Tibial artery (tissue), 4 donors: Measurements from ENCODE around the gene PRDM12.

ENCODE experiments used
- DNase-seq, 2 donors: peaks; one replicate each; pipeline ENCODE4 v3.0.0-alpha.2; 2019
- H3K27ac ChIP-seq, 2 donors: fragments of 200-600 bp; sonication (generic) in 1 of 2; 1 replicate in 1 of 2; 2 replicates in 1 of 2; pipeline ENCODE4 v1.5.1; 2018 to 2019; ENCODE audit warnings: mild to moderate bottlenecking in 1 of 2
- H3K27me3 ChIP-seq, 2 donors: fragments of 200-600 bp; sonication (generic) in 1 of 2; one replicate each; pipeline versions ENCODE4 v1.5.1 to v1.6.0; 2016 to 2019
- H3K36me3 ChIP-seq, 3 donors: fragments of 200-600 bp; sonication (generic) in 2 of 3; one replicate each; pipeline ENCODE4 v1.5.1; 2016 to 2019; ENCODE audit warnings: mild to moderate bottlenecking in 2 of 3
- H3K4me1 ChIP-seq, 4 donors: fragments of 200-600 bp; sonication (generic) in 2 of 4; 1 replicate in 3 of 4; 2 replicates in 1 of 4; pipeline ENCODE4 v1.5.1; 2016 to 2019
- H3K4me3 ChIP-seq, 2 donors: fragments of 200-600 bp; sonication (generic) in 1 of 2; 1 replicate in 1 of 2; 2 replicates in 1 of 2; pipeline ENCODE4 v1.5.1; 2018 to 2019; ENCODE audit warnings: mild to moderate bottlenecking in 2 of 2
- H3K9me3 ChIP-seq, 3 donors: fragments of 200-600 bp; sonication (generic) in 1 of 3; one replicate each; pipeline ENCODE4 v1.5.1; 2016 to 2019
- intact Hi-C: fragments of 100-400 bp; cut with DNase I; formaldehyde crosslinking; loops from one replicate; pipeline ENCODE4 v1.15.0; 2023; ENCODE audit warnings: low total_unique reads
- TF ChIP-seq, protein P1 (sequence below), 2 experiments: fragments of 200-600 bp in 1 of 2; fragments of 450-650 bp in 1 of 2; IDR thresholded peaks; one replicate each; pipeline ENCODE4 v1.5.1; 2017 to 2019; ENCODE audit warnings: antibody characterized with exemption in 2 of 2, mild to moderate bottlenecking in 1 of 2, moderate library complexity in 1 of 2

Gene PRDM12

GRCh38 chr9:130728721-130729120 lies 64.3 kb downstream of the PRDM12 start:
- TF ChIP-seq, protein P1, sequence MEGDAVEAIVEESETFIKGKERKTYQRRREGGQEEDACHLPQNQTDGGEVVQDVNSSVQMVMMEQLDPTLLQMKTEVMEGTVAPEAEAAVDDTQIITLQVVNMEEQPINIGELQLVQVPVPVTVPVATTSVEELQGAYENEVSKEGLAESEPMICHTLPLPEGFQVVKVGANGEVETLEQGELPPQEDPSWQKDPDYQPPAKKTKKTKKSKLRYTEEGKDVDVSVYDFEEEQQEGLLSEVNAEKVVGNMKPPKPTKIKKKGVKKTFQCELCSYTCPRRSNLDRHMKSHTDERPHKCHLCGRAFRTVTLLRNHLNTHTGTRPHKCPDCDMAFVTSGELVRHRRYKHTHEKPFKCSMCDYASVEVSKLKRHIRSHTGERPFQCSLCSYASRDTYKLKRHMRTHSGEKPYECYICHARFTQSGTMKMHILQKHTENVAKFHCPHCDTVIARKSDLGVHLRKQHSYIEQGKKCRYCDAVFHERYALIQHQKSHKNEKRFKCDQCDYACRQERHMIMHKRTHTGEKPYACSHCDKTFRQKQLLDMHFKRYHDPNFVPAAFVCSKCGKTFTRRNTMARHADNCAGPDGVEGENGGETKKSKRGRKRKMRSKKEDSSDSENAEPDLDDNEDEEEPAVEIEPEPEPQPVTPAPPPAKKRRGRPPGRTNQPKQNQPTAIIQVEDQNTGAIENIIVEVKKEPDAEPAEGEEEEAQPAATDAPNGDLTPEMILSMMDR (IDR thresholded peaks at IDR 0.05) = no peak
- H3K4me1 ChIP-seq = peaks cover 0 to 11% (median 0%) of the 10 kb centered on the region in 4 donors
- H3K27me3 ChIP-seq = no peaks in the 10 kb centered on the region
- no peak overlapping the region for H3K27ac ChIP-seq
- intact Hi-C loops = no loop called here
- H3K4me3 ChIP-seq = no peak overlapping the region
- no peaks in the 10 kb centered on the region for H3K9me3 ChIP-seq
- no peak for DNase-seq
- no peaks in the 10 kb centered on the region for H3K36me3 ChIP-seq

DNA sequence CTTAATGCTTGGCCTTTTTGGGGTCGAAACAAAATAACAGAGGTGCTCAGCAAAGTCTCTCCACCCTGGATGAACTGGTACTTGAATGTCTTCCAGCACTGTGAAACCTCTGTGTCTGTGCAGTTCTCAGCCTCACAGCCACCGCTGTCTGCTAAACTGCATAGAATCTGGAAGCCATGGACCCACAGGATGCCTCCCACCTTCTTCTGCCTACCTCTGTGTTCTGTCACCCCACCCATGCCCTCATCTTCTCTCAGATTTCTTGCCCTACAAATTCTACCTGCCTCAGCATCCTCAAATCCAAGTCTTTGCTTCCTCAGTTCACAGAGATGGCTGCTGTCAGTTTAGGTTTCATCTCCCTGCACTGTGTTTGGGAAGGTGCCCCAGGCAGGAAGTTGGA lies 64.8 kb downstream of the PRDM12 start:
- H3K4me3 ChIP-seq = no peak overlapping the region
- intact Hi-C loops = no loop called here
- TF ChIP-seq, protein P1 (IDR thresholded peaks at IDR 0.05) = no peak

DNA sequence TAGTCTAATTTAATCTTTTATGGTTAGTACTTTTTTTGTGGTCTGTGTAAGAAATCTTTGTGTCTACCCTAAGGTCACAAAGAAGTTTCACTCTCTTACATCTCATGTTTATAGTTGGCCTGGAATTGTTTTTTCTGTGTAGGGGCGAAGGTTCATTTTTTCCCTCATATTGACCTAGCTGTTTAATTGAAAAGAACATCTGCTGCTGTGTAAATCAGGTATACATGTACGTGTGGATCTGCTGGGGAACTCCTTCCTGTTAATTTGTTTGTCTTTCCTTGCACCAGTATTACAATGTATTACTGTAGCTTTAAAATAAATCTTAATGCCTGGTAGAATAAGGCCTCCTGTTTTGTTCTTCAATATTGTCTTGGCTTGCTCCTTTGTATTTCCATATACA lies 67.0 kb downstream of the PRDM12 start:
- intact Hi-C loops = loop anchor here (10.0 kb wide), 1 partner anchor 1057 kb away; no protein-coding TSS in a partner anchor
- Histone ChIP-seq H3K4me1 (peaks cover 0 to 11% (median 0%) of the 10 kb centered on the region in 4 donors), H3K36me3 (no peaks in the 10 kb centered on the region), H3K4me3 (no peak overlapping the region), H3K27ac (no peak overlapping the region), H3K27me3 (no peaks in the 10 kb centered on the region), H3K9me3 (no peaks in the 10 kb centered on the region)
- TF ChIP-seq, protein P1 (IDR thresholded peaks at IDR 0.05) = no peak
- no peak for DNase-seq

More for the DNA sequence above, 64.8 kb downstream of the PRDM12 start:
- no peak for DNase-seq
- Histone ChIP-seq H3K27ac (no peak overlapping the region), H3K27me3 (no peaks in the 10 kb centered on the region), H3K36me3 (no peaks in the 10 kb centered on the region), H3K9me3 (no peaks in the 10 kb centered on the region), H3K4me1 (peaks cover 0 to 11% (median 0%) of the 10 kb centered on the region in 4 donors)

- intact Hi-C loops = loop anchor here (10.0 kb wide), 1 partner anchor 1057 kb away; no protein-coding TSS in a partner anchor
- DNase-seq = no peak
- peaks cover 0 to 11% (median 0%) of the 10 kb centered on the region in 4 donors for H3K4me1 ChIP-seq
Observed at GRCh38 chr9:130732136-130732535, 67.7 kb downstream of the PRDM12 start.

More at GRCh38 chr9:130732136-130732535, 67.7 kb downstream of the PRDM12 start:
- no peak overlapping the region for H3K27ac ChIP-seq
- TF ChIP-seq, protein P1 (IDR thresholded peaks at IDR 0.05) = no peak
- H3K4me3 ChIP-seq = no peak overlapping the region
- H3K36me3 ChIP-seq = no peaks in the 10 kb centered on the region
- no peaks in the 10 kb centered on the region for H3K27me3 ChIP-seq
- H3K9me3 ChIP-seq = no peaks in the 10 kb centered on the region
